ENCODE measurements around the gene FAM217A. TPM values are rescaled to one million over a fixed set of nuclear protein-coding genes. Genes with fewer than 3 reads are reported as not detected.
A peak's percentile ranks its signal among the peaks of the same experiment; 100 is the strongest.
"Not testable (repeated sequence)": the region's sequence is repeated elsewhere in the genome, so short reads cannot be mapped to it uniquely, and the experiment has no call there.

FAM217A gene
- total and polyA plus RNA-seq, 2 of the 13 experiments (the other 11 are each of a cell fraction or from before 2014, with no cell fraction given) = not detected

DNA sequence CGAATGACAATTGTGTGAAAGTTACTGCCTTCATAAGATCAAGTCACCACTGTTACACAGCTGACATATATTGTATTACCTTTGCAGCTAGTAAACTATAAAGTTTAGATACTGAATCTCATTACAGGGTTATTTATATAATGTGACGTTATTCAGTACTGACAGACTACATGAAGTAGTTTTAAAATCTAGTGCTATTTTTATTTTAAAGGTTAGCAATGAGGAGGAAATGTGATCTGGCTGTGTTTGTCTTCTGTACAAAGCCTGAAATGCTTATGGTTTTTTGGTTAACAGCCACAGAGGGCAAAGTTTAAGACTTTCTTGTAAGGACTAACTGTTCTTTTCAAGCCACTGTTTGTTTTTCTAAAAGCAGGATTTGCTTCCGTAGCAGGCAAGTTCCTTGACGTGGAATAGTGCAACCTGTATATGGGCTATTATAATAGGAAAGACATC is 30.5 kb upstream of the FAM217A start:
- Histone ChIP-seq H3K4me1 (ENCODE audit: insufficient read depth, low read length) (peaks cover 78% of the 10 kb centered on the region), H3K4me2 (ENCODE audit: low read depth, low read length) (peak overlapping the region; percentile 30), H3K27ac (ENCODE audit: extremely low read length, insufficient read depth, low read length) (peak overlapping the region; percentile 1)
- H3K4me3 ChIP-seq (replicated peaks in 1 of 3; ENCODE audit: insufficient read depth in 1 of 3, low read depth in 2 of 3, low read length in 3 of 3); H4K20me1 ChIP-seq (ENCODE audit: insufficient read depth, low read length); in situ Hi-C loops (cut with HindIII; ENCODE audit: extremely low pct_ligation_motif_present, low pct_unique_long_range_greater_than_20kb); POLR2A ChIA-PET; H3K9me3 ChIP-seq (ENCODE audit: low read length); H2AFZ ChIP-seq (ENCODE audit: low read length); H3K27me3 ChIP-seq (ENCODE audit: control insufficient read depth in 1 of 2, insufficient read depth in 2 of 2, low read length in 2 of 2); ATAC-seq; CTCF ChIA-PET (ENCODE audit: low intra/inter-chr PET ratio, low total read pairs); intact Hi-C loops (cut with micrococcal nuclease; ENCODE audit: unreplicated experiment); BruUV-seq (replicated peaks); H3K36me3 ChIP-seq (replicated peaks in 1 of 2; ENCODE audit: control insufficient read depth in 1 of 2, insufficient read depth in 2 of 2, low read length in 2 of 2); H3K79me2 ChIP-seq (ENCODE audit: insufficient read depth, low read length); H3K9ac ChIP-seq (ENCODE audit: insufficient read depth, low read depth, low read length); TF ChIP-seq CREM (CRISPR knock-in tag; IDR thresholded peaks at IDR 0.05); CREB1 (IDR thresholded peaks at IDR 0.05); FOXP1 (IDR thresholded peaks at IDR 0.05); SOX13 (IDR thresholded peaks at IDR 0.05); SOX6 (IDR thresholded peaks at IDR 0.05): not testable (repeated sequence)
- WGBS (ENCODE audit: low lambda C conversion rate) = 27% methylated on average over 4 of the region's 4 CpGs
- DNase-seq (ENCODE audit: low spot score) = peak; percentile 46
- FAIRE-seq = peak; percentile 85
- TF ChIP-seq, protein P1, sequence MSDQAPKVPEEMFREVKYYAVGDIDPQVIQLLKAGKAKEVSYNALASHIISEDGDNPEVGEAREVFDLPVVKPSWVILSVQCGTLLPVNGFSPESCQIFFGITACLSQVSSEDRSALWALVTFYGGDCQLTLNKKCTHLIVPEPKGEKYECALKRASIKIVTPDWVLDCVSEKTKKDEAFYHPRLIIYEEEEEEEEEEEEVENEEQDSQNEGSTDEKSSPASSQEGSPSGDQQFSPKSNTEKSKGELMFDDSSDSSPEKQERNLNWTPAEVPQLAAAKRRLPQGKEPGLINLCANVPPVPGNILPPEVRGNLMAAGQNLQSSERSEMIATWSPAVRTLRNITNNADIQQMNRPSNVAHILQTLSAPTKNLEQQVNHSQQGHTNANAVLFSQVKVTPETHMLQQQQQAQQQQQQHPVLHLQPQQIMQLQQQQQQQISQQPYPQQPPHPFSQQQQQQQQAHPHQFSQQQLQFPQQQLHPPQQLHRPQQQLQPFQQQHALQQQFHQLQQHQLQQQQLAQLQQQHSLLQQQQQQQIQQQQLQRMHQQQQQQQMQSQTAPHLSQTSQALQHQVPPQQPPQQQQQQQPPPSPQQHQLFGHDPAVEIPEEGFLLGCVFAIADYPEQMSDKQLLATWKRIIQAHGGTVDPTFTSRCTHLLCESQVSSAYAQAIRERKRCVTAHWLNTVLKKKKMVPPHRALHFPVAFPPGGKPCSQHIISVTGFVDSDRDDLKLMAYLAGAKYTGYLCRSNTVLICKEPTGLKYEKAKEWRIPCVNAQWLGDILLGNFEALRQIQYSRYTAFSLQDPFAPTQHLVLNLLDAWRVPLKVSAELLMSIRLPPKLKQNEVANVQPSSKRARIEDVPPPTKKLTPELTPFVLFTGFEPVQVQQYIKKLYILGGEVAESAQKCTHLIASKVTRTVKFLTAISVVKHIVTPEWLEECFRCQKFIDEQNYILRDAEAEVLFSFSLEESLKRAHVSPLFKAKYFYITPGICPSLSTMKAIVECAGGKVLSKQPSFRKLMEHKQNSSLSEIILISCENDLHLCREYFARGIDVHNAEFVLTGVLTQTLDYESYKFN (CRISPR knock-in tag; conservative IDR thresholded peaks at IDR 0.05) = peak; percentile 62
- TF ChIP-seq, protein P2, sequence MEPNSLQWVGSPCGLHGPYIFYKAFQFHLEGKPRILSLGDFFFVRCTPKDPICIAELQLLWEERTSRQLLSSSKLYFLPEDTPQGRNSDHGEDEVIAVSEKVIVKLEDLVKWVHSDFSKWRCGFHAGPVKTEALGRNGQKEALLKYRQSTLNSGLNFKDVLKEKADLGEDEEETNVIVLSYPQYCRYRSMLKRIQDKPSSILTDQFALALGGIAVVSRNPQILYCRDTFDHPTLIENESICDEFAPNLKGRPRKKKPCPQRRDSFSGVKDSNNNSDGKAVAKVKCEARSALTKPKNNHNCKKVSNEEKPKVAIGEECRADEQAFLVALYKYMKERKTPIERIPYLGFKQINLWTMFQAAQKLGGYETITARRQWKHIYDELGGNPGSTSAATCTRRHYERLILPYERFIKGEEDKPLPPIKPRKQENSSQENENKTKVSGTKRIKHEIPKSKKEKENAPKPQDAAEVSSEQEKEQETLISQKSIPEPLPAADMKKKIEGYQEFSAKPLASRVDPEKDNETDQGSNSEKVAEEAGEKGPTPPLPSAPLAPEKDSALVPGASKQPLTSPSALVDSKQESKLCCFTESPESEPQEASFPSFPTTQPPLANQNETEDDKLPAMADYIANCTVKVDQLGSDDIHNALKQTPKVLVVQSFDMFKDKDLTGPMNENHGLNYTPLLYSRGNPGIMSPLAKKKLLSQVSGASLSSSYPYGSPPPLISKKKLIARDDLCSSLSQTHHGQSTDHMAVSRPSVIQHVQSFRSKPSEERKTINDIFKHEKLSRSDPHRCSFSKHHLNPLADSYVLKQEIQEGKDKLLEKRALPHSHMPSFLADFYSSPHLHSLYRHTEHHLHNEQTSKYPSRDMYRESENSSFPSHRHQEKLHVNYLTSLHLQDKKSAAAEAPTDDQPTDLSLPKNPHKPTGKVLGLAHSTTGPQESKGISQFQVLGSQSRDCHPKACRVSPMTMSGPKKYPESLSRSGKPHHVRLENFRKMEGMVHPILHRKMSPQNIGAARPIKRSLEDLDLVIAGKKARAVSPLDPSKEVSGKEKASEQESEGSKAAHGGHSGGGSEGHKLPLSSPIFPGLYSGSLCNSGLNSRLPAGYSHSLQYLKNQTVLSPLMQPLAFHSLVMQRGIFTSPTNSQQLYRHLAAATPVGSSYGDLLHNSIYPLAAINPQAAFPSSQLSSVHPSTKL (CRISPR knock-in tag; IDR thresholded peaks at IDR 0.05) = peak; percentile 82
- TF ChIP-seq CREM (IDR thresholded peaks at IDR 0.05) (peak; percentile 40; the same call in 1 of the 2 replicates), HDAC1 (CRISPR knock-in tag; IDR thresholded peaks at IDR 0.05) (0 out of 2 replicates have a peak, but pooled peaks have one; percentile 21), CREB1 (CRISPR knock-in tag; IDR thresholded peaks at IDR 0.05) (peak; percentile 56), YEATS4 (CRISPR knock-in tag; IDR thresholded peaks at IDR 0.05; ENCODE audit: borderline replicate concordance) (0 out of 2 replicates have a peak, but pooled peaks have one; percentile 31), HMG20A (CRISPR knock-in tag; IDR thresholded peaks at IDR 0.05; ENCODE audit: borderline replicate concordance) (peak; percentile 64; the same call in 1 of the 2 replicates), KAT8 (CRISPR knock-in tag; IDR thresholded peaks at IDR 0.05) (0 out of 2 replicates have a peak, but pooled peaks have one; percentile 39), HNF4A (CRISPR knock-in tag; IDR thresholded peaks at IDR 0.05) (peak; percentile 60), GATAD2A (CRISPR knock-in tag; IDR thresholded peaks at IDR 0.05) (peak; percentile 76), ETV5 (CRISPR knock-in tag; IDR thresholded peaks at IDR 0.05; ENCODE audit: borderline replicate concordance) (peak; percentile 45; the same call in 1 of the 2 replicates), PPARG (CRISPR knock-in tag; conservative IDR thresholded peaks at IDR 0.05) (peak; percentile 44; the same call in 1 of the 2 replicates), ZNF792 (CRISPR knock-in tag; IDR thresholded peaks at IDR 0.05) (0 out of 2 replicates have a peak, but pooled peaks have one; percentile 36), FOXP1 (CRISPR knock-in tag; IDR thresholded peaks at IDR 0.05) (peak; percentile 13; the same call in 1 of the 2 replicates), SOX13 (CRISPR knock-in tag; conservative IDR thresholded peaks at IDR 0.05 in 1 of 2, IDR thresholded peaks at IDR 0.05 in 1 of 2) (peak in 1 of 2 experiments; percentile 58; a peak in 2 of 4 replicates), ELF3 (CRISPR knock-in tag; IDR thresholded peaks at IDR 0.05) (peak; percentile 56; the same call in 1 of the 2 replicates), SOX6 (CRISPR knock-in tag; IDR thresholded peaks at IDR 0.05) (peak; percentile 27; the same call in 1 of the 2 replicates)

Measured in HepG2 (cell line).